H1 (cell line): ENCODE results near the gene PPIL6. TPM values are rescaled to one million over a fixed set of nuclear protein-coding genes. Genes with fewer than 3 reads are reported as not detected.

ENCODE experiments used
- CTCF ChIA-PET: fragments of 300-600 bp; sonication (Branson Sonifier 250); formaldehyde crosslinking; loops from one replicate; lab custom pipeline; 2021; ENCODE audit not compliant: partially characterized antibody; lab: Charles Lee
- POLR2A ChIA-PET: fragments of 300-600 bp; sonication (Branson Sonifier 250); formaldehyde crosslinking; loops from one replicate; lab custom pipeline; 2021; ENCODE audit warnings: inconsistent platforms; ENCODE audit not compliant: partially characterized antibody; lab: Charles Lee
- DNase-seq, 2 experiments: peaks; one replicate each; pipeline versions ENCODE4 v3.0.0 to v3.0.0-alpha.2; 2010 to 2022; ENCODE audit warnings: low spot score in 2 of 2, low read depth in 1 of 2, mixed read lengths in 1 of 2
- FAIRE-seq: peaks from 2 replicates; lab custom pipeline; 2011; peaks lifted over from hg19 to GRCh38; lab: Jason Lieb, UNC
- H2AFZ ChIP-seq: 2 replicates; pipeline ENCODE4 v1.8.1; 2012; ENCODE audit warnings: low read length, inconsistent platforms
- H2AK5ac ChIP-seq: 2 replicates; pipeline ENCODE4 v1.6.1; 2013; ENCODE audit warnings: low read depth, low read length
- H2BK120ac ChIP-seq: replicated peaks from 2 replicates; pipeline ENCODE3; 2013; ENCODE audit warnings: low read depth, low read length, inconsistent platforms
- H2BK12ac ChIP-seq: 2 replicates; pipeline ENCODE4 v1.6.1; 2013; ENCODE audit warnings: low read depth, low read length
- H2BK15ac ChIP-seq: 2 replicates; pipeline ENCODE4 v1.6.1; 2013; ENCODE audit warnings: low read length
- H2BK20ac ChIP-seq: 2 replicates; pipeline ENCODE4 v1.6.1; 2013; ENCODE audit warnings: low read length
- H2BK5ac ChIP-seq: 2 replicates; pipeline ENCODE4 v1.6.1; 2013; ENCODE audit warnings: low read depth, low read length
- H3K14ac ChIP-seq: 2 replicates; pipeline ENCODE4 v1.6.1; 2013; ENCODE audit warnings: inconsistent platforms; ENCODE audit not compliant: insufficient read length
- H3K18ac ChIP-seq: 2 replicates; pipeline ENCODE4 v1.6.1; 2013; ENCODE audit warnings: low read length; ENCODE audit errors: extremely low read depth
- H3K23ac ChIP-seq: 2 replicates; pipeline ENCODE4 v1.6.1; 2013; ENCODE audit warnings: inconsistent platforms; ENCODE audit not compliant: insufficient read length
- H3K23me2 ChIP-seq: 2 replicates; pipeline ENCODE4 v1.6.1; 2013; ENCODE audit warnings: low read depth, low read length
- H3K27ac ChIP-seq: 2 replicates; pipeline ENCODE4 v1.6.1; 2011; ENCODE audit warnings: low read depth, low read length, inconsistent platforms
- H3K27me3 ChIP-seq, 4 experiments: replicated peaks in 1 of 4; 1 replicate in 1 of 4; 2 replicates in 3 of 4; pipeline versions ENCODE4 v1.6.1 to v1.8.1; 2011 to 2013; ENCODE audit warnings: low read length in 3 of 4, mild to moderate bottlenecking in 3 of 4, inconsistent platforms in 2 of 4, mixed read lengths in 2 of 4, moderate library complexity in 1 of 4; ENCODE audit not compliant: control insufficient read depth in 3 of 4, insufficient read depth in 3 of 4; ENCODE audit errors: extremely low read depth in 1 of 4
- H3K36me3 ChIP-seq, 4 experiments: 2 replicates each; pipeline versions ENCODE4 v1.6.1 to v1.8.1; 2011 to 2013; ENCODE audit warnings: mild to moderate bottlenecking in 4 of 4, low read length in 3 of 4, moderate library complexity in 2 of 4, control low read depth in 1 of 4, inconsistent platforms in 1 of 4; ENCODE audit not compliant: insufficient read depth in 4 of 4, control insufficient read depth in 2 of 4
- H3K4ac ChIP-seq: replicated peaks from 2 replicates; pipeline ENCODE3; 2013; ENCODE audit warnings: low read length, low read depth, mixed read lengths, inconsistent platforms; ENCODE audit not compliant: insufficient read length
- H3K4me1 ChIP-seq, 4 experiments: replicated peaks in 1 of 4; 1 replicate in 1 of 4; 2 replicates in 3 of 4; pipeline versions ENCODE4 v1.6.1 to v1.8.1; 2011 to 2013; ENCODE audit warnings: low read length in 3 of 4, inconsistent platforms in 2 of 4, mixed read lengths in 1 of 4; ENCODE audit not compliant: insufficient read depth in 4 of 4, control insufficient read depth in 3 of 4
- H3K4me2 ChIP-seq, 2 experiments: 2 replicates each; pipeline versions ENCODE4 v1.6.1 to v1.8.1; 2011 to 2013; ENCODE audit warnings: low read depth in 2 of 2, low read length in 2 of 2, control low read depth in 1 of 2, inconsistent platforms in 1 of 2, mild to moderate bottlenecking in 1 of 2; ENCODE audit not compliant: insufficient read depth in 1 of 2
- H3K4me3 ChIP-seq, 4 experiments: fragments of 200-600, 300-600 bp in 1 of 4; sonication (generic), shearing (Covaris generic), sonication (Bioruptor Twin) in 1 of 4; 2 replicates each; pipeline versions ENCODE4 v1.5.1 to v1.8.1; 2011 to 2016; ENCODE audit warnings: low read length in 4 of 4, low read depth in 3 of 4, control low read depth in 2 of 4, inconsistent platforms in 2 of 4, mild to moderate bottlenecking in 2 of 4, mixed read lengths in 1 of 4, moderate library complexity in 1 of 4; ENCODE audit not compliant: insufficient read depth in 2 of 4; ENCODE audit errors: extremely low read depth in 1 of 4
- H3K56ac ChIP-seq: replicated peaks from 2 replicates; pipeline ENCODE3; 2013; ENCODE audit warnings: low read depth, mild to moderate bottlenecking, mixed read lengths, low read length, inconsistent platforms; ENCODE audit not compliant: insufficient read length
- H3K79me1 ChIP-seq: 2 replicates; pipeline ENCODE4 v1.6.1; 2013; ENCODE audit warnings: low read depth, low read length, control low read depth
- H3K79me2 ChIP-seq, 2 experiments: 2 replicates each; pipeline versions ENCODE4 v1.6.1 to v1.8.1; 2012 to 2013; ENCODE audit warnings: low read length in 2 of 2, mild to moderate bottlenecking in 2 of 2, inconsistent platforms in 1 of 2; ENCODE audit not compliant: insufficient read depth in 2 of 2, control insufficient read depth in 1 of 2
- H3K9ac ChIP-seq, 4 experiments: replicated peaks in 1 of 4; 1 replicate in 1 of 4; 2 replicates in 3 of 4; pipeline versions ENCODE4 v1.6.1 to v1.8.1; 2011 to 2013; ENCODE audit warnings: low read depth in 3 of 4, low read length in 3 of 4, control low read depth in 2 of 4, mild to moderate bottlenecking in 2 of 4, moderate library complexity in 2 of 4, inconsistent platforms in 1 of 4; ENCODE audit errors: extremely low read depth in 1 of 4
- H3K9me3 ChIP-seq, 2 experiments: 2 replicates each; pipeline versions ENCODE4 v1.6.1 to v1.8.1; 2012 to 2013; ENCODE audit warnings: mild to moderate bottlenecking in 2 of 2, moderate library complexity in 2 of 2, control low read depth in 1 of 2, inconsistent platforms in 1 of 2, low read depth in 1 of 2, low read length in 1 of 2, mixed read lengths in 1 of 2; ENCODE audit not compliant: insufficient read depth in 2 of 2
- H4K20me1 ChIP-seq, 2 experiments: replicated peaks in 1 of 2; 2 replicates each; pipeline versions ENCODE3 to v1.8.1; 2011 to 2013; ENCODE audit warnings: inconsistent platforms in 2 of 2, low read length in 2 of 2, mild to moderate bottlenecking in 1 of 2; ENCODE audit not compliant: insufficient read depth in 2 of 2, control insufficient read depth in 1 of 2
- H4K5ac ChIP-seq: 2 replicates; pipeline ENCODE4 v1.6.1; 2013; ENCODE audit warnings: low read length, low read depth, mixed read lengths, inconsistent platforms; ENCODE audit not compliant: insufficient read length
- H4K8ac ChIP-seq: 2 replicates; pipeline ENCODE4 v1.8.0; 2013; ENCODE audit warnings: mild to moderate bottlenecking, moderate library complexity, low read length, inconsistent platforms; ENCODE audit not compliant: insufficient read depth; ENCODE audit errors: extremely low read depth
- H4K91ac ChIP-seq: replicated peaks from 2 replicates; pipeline ENCODE3; 2013; ENCODE audit warnings: low read length, mixed read lengths, inconsistent platforms; ENCODE audit not compliant: insufficient read length
- CBX8 ChIP-seq: fragments of 300-800, 300-1000 bp; sonication (generic); IDR thresholded peaks from 2 replicates; pipeline ENCODE4 v1.7.1; 2016; ENCODE audit warnings: low read depth, low read length, borderline replicate concordance
- CHD1 ChIP-seq: IDR thresholded peaks from 2 replicates; pipeline ENCODE4 v1.6.1; 2012; ENCODE audit warnings: low read depth, low read length, improper control_type of control experiment
- EGR1 ChIP-seq: IDR thresholded peaks from 2 replicates; pipeline ENCODE4 v1.6.1; 2011; ENCODE audit warnings: low read depth, low read length, borderline replicate concordance
- GABPA ChIP-seq: IDR thresholded peaks from 2 replicates; pipeline ENCODE4 v1.6.1; 2011; ENCODE audit warnings: mild to moderate bottlenecking, low read length, moderate library complexity, borderline replicate concordance; ENCODE audit not compliant: insufficient read depth
- JUN ChIP-seq: IDR thresholded peaks from 2 replicates; pipeline ENCODE4 v1.6.1; 2011; ENCODE audit warnings: low read depth, mild to moderate bottlenecking, improper control_type of control experiment, low read length
- RAD21 ChIP-seq, 2 experiments: IDR thresholded peaks in 1 of 2; conservative IDR thresholded peaks in 1 of 2; 2 replicates each; pipeline ENCODE4 v1.6.1; 2011; ENCODE audit warnings: low read depth in 2 of 2, low read length in 2 of 2, improper control_type of control experiment in 1 of 2, inconsistent platforms in 1 of 2, mild to moderate bottlenecking in 1 of 2, moderate library complexity in 1 of 2
- USF2 ChIP-seq: IDR thresholded peaks from 2 replicates; pipeline ENCODE4 v1.6.1; 2011; ENCODE audit warnings: low read length, improper control_type of control experiment
- YY1 ChIP-seq: IDR thresholded peaks from 2 replicates; pipeline ENCODE4 v1.6.1; 2011; ENCODE audit warnings: low read depth, mild to moderate bottlenecking, low read length
- WGBS, 2 experiments: shearing (Covaris generic) in 1 of 2; methylation state at CpG; one replicate each; pipeline versions ENCODE4 v1.1.6 to v1.1.7; 2013 to 2015; ENCODE audit warnings: low lambda C conversion rate in 2 of 2, mixed read lengths in 2 of 2, inconsistent platforms in 1 of 2, low coverage in 1 of 2, missing lambda C conversion rate in 1 of 2; ENCODE audit not compliant: insufficient replicate concordance in 2 of 2, insufficient coverage in 1 of 2, insufficient read length in 1 of 2; ENCODE audit errors: extremely low coverage in 1 of 2, missing lambda C conversion rate in 1 of 2; 5-methylcytosine and 5-hydroxymethylcytosine counted together
- polyA plus RNA-seq, 7 experiments: library from polyadenylated mRNA; depleted of rRNA in 3 of 7; stranded (reverse) in 5 of 7; unstranded in 2 of 7; fragments of >200 nt in 5 of 7; fragments of 200-250 nt in 2 of 7; gene quantifications; 1 replicate in 5 of 7; 2 replicates in 1 of 7; 4 replicates in 1 of 7; pipeline versions ENCODE4 v1.2.1 to v1.2.3, GENCODE V29; 2011 to 2013; ENCODE audit warnings: missing spikeins in 2 of 7, mixed read lengths in 2 of 7
- total RNA-seq: library from RNA; stranded (reverse); fragmentation: NEBNext Ultra II Directional; extraction: Animal tissue kit (Norgen Biotek cat#: 25700); gene quantifications from 2 replicates; pipeline ENCODE4 v1.2.1, GENCODE V29; 2021

PPIL6 gene
- total and polyA plus RNA-seq, 2 of the 8 experiments (the other 6 are each of a cell fraction or from before 2014, with no cell fraction given) = 0.42 to 1.3 TPM

GRCh38 chr6:109373762-109374161 is 66.7 kb downstream of the PPIL6 start:
- H3K4ac ChIP-seq = no peak overlapping the region
- no peak overlapping the region for H4K8ac ChIP-seq
- H3K18ac ChIP-seq = no peak overlapping the region
- H4K91ac ChIP-seq = no peak overlapping the region
- H3K4me3 ChIP-seq = no peak overlapping the region
- no peak overlapping the region for H3K4me2 ChIP-seq
- H3K23ac ChIP-seq = no peak overlapping the region
- H2BK120ac ChIP-seq = no peak overlapping the region
- no peak overlapping the region for H2AK5ac ChIP-seq
- FAIRE-seq = no peak
- H3K27ac ChIP-seq = no peak overlapping the region
- H3K36me3 ChIP-seq = peaks cover 23 to 87% (median 52%) of the 10 kb centered on the region in 4 experiments
- H3K79me1 ChIP-seq = no peaks in the 10 kb centered on the region
- H2BK20ac ChIP-seq = no peak overlapping the region
- CTCF ChIA-PET = interaction anchor here (1.0 to 1.1 kb wide), 3 partner anchors 10 to 186 kb away, joined by 3 to 6 read pairs (median 6); no protein-coding TSS in a partner anchor
- H4K20me1 ChIP-seq = peaks cover 5 to 7% of the 10 kb centered on the region in 2 experiments
- H2BK15ac ChIP-seq = no peak overlapping the region
- H2BK12ac ChIP-seq = no peak overlapping the region
- no peaks in the 10 kb centered on the region for H3K4me1 ChIP-seq
- H3K23me2 ChIP-seq = peaks cover 3% of the 10 kb centered on the region; the same call in 1 of the 2 replicates
- DNase-seq = no peak
- peaks cover 0 to 29% of the 10 kb centered on the region in 2 experiments; a peak in 2 of 4 replicates for H3K79me2 ChIP-seq
- H2AFZ ChIP-seq = no peak overlapping the region
- WGBS, 2 experiments = 91% methylated on average over 4 of the region's 4 CpGs; no CpG with 5 or more reads in 1 of the 2 experiments
- POLR2A ChIA-PET = interaction anchor here (1.1 kb wide), 1 partner anchor 9 kb away, joined by 4 read pairs; the partner anchor contains the start of gene CD164
- no peak overlapping the region for H3K14ac ChIP-seq
- no peaks in the 10 kb centered on the region for H3K9me3 ChIP-seq
- no peak overlapping the region for H4K5ac ChIP-seq
- TF ChIP-seq RAD21 (IDR thresholded peaks at IDR 0.05 in 1 of 2, conservative IDR thresholded peaks at IDR 0.05 in 1 of 2; ENCODE audit: low read depth in 2 of 2, low read length in 2 of 2) = no peak
- no peak for TF ChIP-seq GABPA
- no peak for TF ChIP-seq JUN
- TF ChIP-seq EGR1 = no peak
- TF ChIP-seq USF2 = no peak
- TF ChIP-seq CBX8 = no peak
- TF ChIP-seq YY1 = no peak
- TF ChIP-seq CHD1 = no peak
- no peak overlapping the region for H2BK5ac ChIP-seq
- no peak overlapping the region; a peak in 1 of 7 replicates for H3K9ac ChIP-seq
- no peaks in the 10 kb centered on the region for H3K27me3 ChIP-seq
- H3K56ac ChIP-seq = no peak overlapping the region
